ENCODE measurements around the gene ZBTB20. TPM values are rescaled to one million over a fixed set of nuclear protein-coding genes. Genes with fewer than 3 reads are reported as not detected.

ZBTB20 gene
- total and polyA plus RNA-seq, 4 donors: 0.69 to 128 (median 51.7) TPM

DNA sequence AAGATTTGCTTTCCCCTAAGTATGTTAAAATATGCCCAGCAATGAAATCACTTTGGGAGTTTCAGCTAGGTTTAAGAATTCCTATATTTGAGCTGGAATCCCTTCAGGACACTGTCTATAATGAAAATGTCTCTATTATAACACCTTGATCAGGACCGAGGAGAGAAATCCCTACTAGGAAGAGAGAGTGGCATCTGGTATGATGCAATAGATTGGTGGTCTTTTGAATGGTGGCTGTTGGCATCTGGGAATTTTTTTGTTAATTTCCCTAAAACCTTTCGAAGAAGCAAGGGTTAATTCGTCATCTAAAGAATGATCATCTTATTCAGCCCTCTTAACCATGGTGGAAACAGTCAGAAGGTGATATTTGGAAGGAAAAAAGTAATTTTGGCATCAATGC is 810.2 kb downstream of the ZBTB20 start:
- no peak overlapping the region for H3K4me3 ChIP-seq (ENCODE audit: low read length in 2 of 2)
- 91 to 94% methylated on average over 3 of the region's 3 CpGs for WGBS, 2 donors
- intact Hi-C loops (cut with DNase I): no loop called here
- DNase-seq: no peak
- no peak for ATAC-seq (ENCODE audit: low FRiP score)
- no peaks in the 10 kb centered on the region for H3K9me3 ChIP-seq (ENCODE audit: control insufficient read depth, low read length)
- H3K27me3 ChIP-seq (ENCODE audit: control insufficient read depth in 1 of 2, insufficient read depth in 2 of 2, low read length in 1 of 2): no peaks in the 10 kb centered on the region
- peaks cover 0 to 7% of the 10 kb centered on the region in 2 donors for H3K36me3 ChIP-seq (ENCODE audit: control insufficient read depth in 1 of 2, insufficient read depth in 2 of 2, low read length in 1 of 2)
- no peaks in the 10 kb centered on the region for H3K4me1 ChIP-seq (ENCODE audit: control insufficient read depth in 1 of 2, insufficient read depth in 2 of 2, low read length in 2 of 2)
- no peak overlapping the region for H3K27ac ChIP-seq (ENCODE audit: low read depth in 1 of 2, low read length in 2 of 2)

DNA sequence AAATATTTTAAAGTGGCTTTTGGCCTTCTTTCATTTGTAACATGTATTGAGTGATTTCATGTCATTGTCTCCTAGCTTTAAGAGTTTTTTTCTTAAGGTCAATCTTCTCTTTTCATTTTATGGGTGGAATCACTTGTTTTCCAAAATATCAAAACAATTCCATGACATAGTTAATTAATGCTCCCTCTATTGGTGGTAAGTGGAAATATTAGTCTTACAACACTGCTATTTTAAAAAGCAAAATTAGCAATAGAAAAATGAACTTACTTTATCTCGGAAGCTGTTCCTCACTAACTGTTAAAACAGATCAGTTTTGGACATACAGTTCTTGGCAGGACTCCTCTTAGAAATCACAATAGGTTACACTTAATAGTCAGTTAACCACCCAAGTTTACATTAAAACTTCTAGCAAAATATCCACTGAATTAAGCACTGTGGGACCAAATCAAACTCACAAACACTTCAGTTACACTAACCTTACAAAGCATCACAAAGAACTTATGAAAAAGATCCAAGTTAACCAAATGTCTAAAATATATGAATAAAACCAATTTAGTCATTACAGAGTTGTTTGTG is 810.9 kb downstream of the ZBTB20 start:
- Histone ChIP-seq H3K9me3 (ENCODE audit: control insufficient read depth, low read length) (no peaks in the 10 kb centered on the region), H3K4me3 (ENCODE audit: low read length in 2 of 2) (no peak overlapping the region), H3K4me1 (ENCODE audit: control insufficient read depth in 1 of 2, insufficient read depth in 2 of 2, low read length in 2 of 2) (no peaks in the 10 kb centered on the region), H3K27me3 (ENCODE audit: control insufficient read depth in 1 of 2, insufficient read depth in 2 of 2, low read length in 1 of 2) (no peaks in the 10 kb centered on the region), H3K27ac (ENCODE audit: low read depth in 1 of 2, low read length in 2 of 2) (no peak overlapping the region), H3K36me3 (ENCODE audit: control insufficient read depth in 1 of 2, insufficient read depth in 2 of 2, low read length in 1 of 2) (peaks cover 0 to 7% of the 10 kb centered on the region in 2 donors)
- no peak for DNase-seq
- 74 to 82% methylated on average over 1 of the region's 1 CpG for WGBS, 2 donors
- ATAC-seq (ENCODE audit: low FRiP score): no peak
- intact Hi-C loops (cut with DNase I): no loop called here

DNA sequence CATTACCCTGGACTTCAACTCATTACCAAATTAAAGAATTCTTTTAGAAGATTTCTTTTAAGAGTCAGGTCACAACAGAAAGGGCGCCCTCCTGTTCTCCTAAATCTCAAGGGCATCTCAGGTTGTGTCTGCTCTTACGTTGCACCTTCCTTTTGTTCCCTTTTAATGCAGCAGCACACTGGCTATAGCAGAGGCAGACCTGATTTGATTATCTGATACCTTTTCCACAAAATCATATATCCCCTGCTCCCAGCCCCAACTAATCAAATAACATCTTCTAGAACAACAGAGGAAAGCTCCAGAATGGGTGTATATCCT is 813.2 kb downstream of the ZBTB20 start:
- no peak overlapping the region for H3K27ac ChIP-seq (ENCODE audit: low read depth in 1 of 2, low read length in 2 of 2)
- 98% methylated on average over 2 of the region's 2 CpGs for whole genome bisulfite sequencing, 2 donors
- no peak overlapping the region for H3K4me3 ChIP-seq (ENCODE audit: low read length in 2 of 2)
- intact Hi-C loops (cut with DNase I): no loop called here
- no peaks in the 10 kb centered on the region for H3K27me3 ChIP-seq (ENCODE audit: control insufficient read depth in 1 of 2, insufficient read depth in 2 of 2, low read length in 1 of 2)
- no peak for DNase-seq
- no peaks in the 10 kb centered on the region for H3K4me1 ChIP-seq (ENCODE audit: control insufficient read depth in 1 of 2, insufficient read depth in 2 of 2, low read length in 2 of 2)
- no peak for ATAC-seq (ENCODE audit: low FRiP score)
- H3K36me3 ChIP-seq (ENCODE audit: control insufficient read depth in 1 of 2, insufficient read depth in 2 of 2, low read length in 1 of 2): peaks cover 0 to 1% of the 10 kb centered on the region in 2 donors
- H3K9me3 ChIP-seq (ENCODE audit: control insufficient read depth, low read length): no peaks in the 10 kb centered on the region

GRCh38 chr3:114333180-114333922 is 813.7 kb downstream of the ZBTB20 start:
- Histone ChIP-seq H3K27me3 (ENCODE audit: control insufficient read depth in 1 of 2, insufficient read depth in 2 of 2, low read length in 1 of 2) (no peaks in the 10 kb centered on the region), H3K4me3 (ENCODE audit: low read length in 2 of 2) (no peak overlapping the region), H3K36me3 (ENCODE audit: control insufficient read depth in 1 of 2, insufficient read depth in 2 of 2, low read length in 1 of 2) (no peaks in the 10 kb centered on the region), H3K4me1 (ENCODE audit: control insufficient read depth in 1 of 2, insufficient read depth in 2 of 2, low read length in 2 of 2) (no peaks in the 10 kb centered on the region), H3K27ac (ENCODE audit: low read depth in 1 of 2, low read length in 2 of 2) (no peak overlapping the region), H3K9me3 (ENCODE audit: control insufficient read depth, low read length) (no peaks in the 10 kb centered on the region)
- intact Hi-C loops (cut with DNase I): no loop called here
- ATAC-seq (ENCODE audit: low FRiP score) (no peak), DNase-seq (no peak)
- 30 to 34% methylated on average over 4 of the region's 4 CpGs for WGBS, 2 donors

- no peaks in the 10 kb centered on the region for H3K27me3 ChIP-seq (ENCODE audit: control insufficient read depth in 1 of 2, insufficient read depth in 2 of 2, low read length in 1 of 2)
- ATAC-seq (ENCODE audit: low FRiP score) (no peak), DNase-seq (no peak)
- H3K4me1 ChIP-seq (ENCODE audit: control insufficient read depth in 1 of 2, insufficient read depth in 2 of 2, low read length in 2 of 2): no peaks in the 10 kb centered on the region
- no peak overlapping the region for H3K4me3 ChIP-seq (ENCODE audit: low read length in 2 of 2)
- H3K27ac ChIP-seq (ENCODE audit: low read depth in 1 of 2, low read length in 2 of 2): no peak overlapping the region
- 87 to 88% methylated on average over 5 of the region's 5 CpGs for WGBS, 2 donors
- no peaks in the 10 kb centered on the region for H3K9me3 ChIP-seq (ENCODE audit: control insufficient read depth, low read length)
- no peaks in the 10 kb centered on the region for H3K36me3 ChIP-seq (ENCODE audit: control insufficient read depth in 1 of 2, insufficient read depth in 2 of 2, low read length in 1 of 2)
- intact Hi-C loops (cut with DNase I): no loop called here
Measured at GRCh38 chr3:114332342-114333179, 814.5 kb downstream of the ZBTB20 start.

- Histone ChIP-seq H3K27ac (ENCODE audit: low read depth in 1 of 2, low read length in 2 of 2) (no peak overlapping the region), H3K27me3 (ENCODE audit: control insufficient read depth in 1 of 2, insufficient read depth in 2 of 2, low read length in 1 of 2) (no peaks in the 10 kb centered on the region), H3K4me1 (ENCODE audit: control insufficient read depth in 1 of 2, insufficient read depth in 2 of 2, low read length in 2 of 2) (no peaks in the 10 kb centered on the region), H3K36me3 (ENCODE audit: control insufficient read depth in 1 of 2, insufficient read depth in 2 of 2, low read length in 1 of 2) (no peaks in the 10 kb centered on the region), H3K4me3 (ENCODE audit: low read length in 2 of 2) (no peak overlapping the region), H3K9me3 (ENCODE audit: control insufficient read depth, low read length) (no peaks in the 10 kb centered on the region)
- intact Hi-C loops (cut with DNase I): no loop called here
- no peak for ATAC-seq (ENCODE audit: low FRiP score)
- 97 to 98% methylated on average over 3 of the region's 3 CpGs for WGBS, 2 donors
- DNase-seq: no peak
Measured at GRCh38 chr3:114331710-114332109, 815.4 kb downstream of the ZBTB20 start.

GRCh38 chr3:114331007-114331406 is 816.1 kb downstream of the ZBTB20 start:
- WGBS, 2 donors: 93 to 95% methylated on average over 2 of the region's 2 CpGs
- intact Hi-C loops (cut with DNase I): no loop called here
- H3K9me3 ChIP-seq (ENCODE audit: control insufficient read depth, low read length): no peaks in the 10 kb centered on the region
- no peaks in the 10 kb centered on the region for H3K4me1 ChIP-seq (ENCODE audit: control insufficient read depth in 1 of 2, insufficient read depth in 2 of 2, low read length in 2 of 2)
- ATAC-seq (ENCODE audit: low FRiP score) (no peak), DNase-seq (no peak)
- H3K27ac ChIP-seq (ENCODE audit: low read depth in 1 of 2, low read length in 2 of 2): no peak overlapping the region
- H3K36me3 ChIP-seq (ENCODE audit: control insufficient read depth in 1 of 2, insufficient read depth in 2 of 2, low read length in 1 of 2): no peaks in the 10 kb centered on the region
- H3K4me3 ChIP-seq (ENCODE audit: low read length in 2 of 2): no peak overlapping the region
- H3K27me3 ChIP-seq (ENCODE audit: control insufficient read depth in 1 of 2, insufficient read depth in 2 of 2, low read length in 1 of 2): no peaks in the 10 kb centered on the region

- Histone ChIP-seq H3K4me3 (ENCODE audit: low read length in 2 of 2) (no peak overlapping the region), H3K36me3 (ENCODE audit: control insufficient read depth in 1 of 2, insufficient read depth in 2 of 2, low read length in 1 of 2) (no peaks in the 10 kb centered on the region), H3K4me1 (ENCODE audit: control insufficient read depth in 1 of 2, insufficient read depth in 2 of 2, low read length in 2 of 2) (no peaks in the 10 kb centered on the region), H3K27me3 (ENCODE audit: control insufficient read depth in 1 of 2, insufficient read depth in 2 of 2, low read length in 1 of 2) (no peaks in the 10 kb centered on the region), H3K9me3 (ENCODE audit: control insufficient read depth, low read length) (no peaks in the 10 kb centered on the region), H3K27ac (ENCODE audit: low read depth in 1 of 2, low read length in 2 of 2) (no peak overlapping the region)
- no peak for ATAC-seq (ENCODE audit: low FRiP score)
- intact Hi-C loops (cut with DNase I): no loop called here
- DNase-seq: no peak
- WGBS, 2 donors: 94 to 95% methylated on average over 2 of the region's 2 CpGs
Measured at GRCh38 chr3:114329823-114330222, 817.3 kb downstream of the ZBTB20 start.

All from aorta (tissue), 5 donors.